HepG2 (cell line): ENCODE results near the gene CLDN14. TPM values are rescaled to one million over a fixed set of nuclear protein-coding genes. Genes with fewer than 3 reads are reported as not detected.

Experiments used
- FOXC1 ChIP-seq: sonication (generic); formaldehyde crosslinking; IDR thresholded peaks from 2 replicates; pipeline ENCODE4 v1.8.0; 2022; ENCODE audit warnings: mild to moderate bottlenecking, missing genetic modification reagents, borderline replicate concordance
- GATAD2A ChIP-seq: IDR thresholded peaks from 2 replicates; pipeline ENCODE4 v1.6.1; 2016
- LBX2 ChIP-seq: sonication (generic); formaldehyde crosslinking; IDR thresholded peaks from 2 replicates; pipeline ENCODE4 v1.5.0; 2020; ENCODE audit warnings: missing genetic modification reagents, mild to moderate bottlenecking, borderline replicate concordance
- MEIS1 ChIP-seq: sonication (generic); formaldehyde crosslinking; IDR thresholded peaks from 2 replicates; pipeline ENCODE4 v1.9.0; 2021; ENCODE audit warnings: mild to moderate bottlenecking, missing genetic modification reagents, moderate library complexity, borderline replicate concordance
- NCOR1 ChIP-seq: fragments of 200-600 bp; sonication (generic); IDR thresholded peaks from 2 replicates; pipeline ENCODE4 v1.7.0; 2017; ENCODE audit warnings: antibody characterized with exemption, low read length, borderline replicate concordance
- PHF5A ChIP-seq: IDR thresholded peaks from one replicate; pipeline ENCODE4 v1.6.1; 2018; ENCODE audit warnings: low read depth, missing genetic modification reagents; ENCODE audit not compliant: unreplicated experiment
- RARA ChIP-seq: IDR thresholded peaks from 2 replicates; pipeline ENCODE4 v1.6.1; 2016; ENCODE audit warnings: missing genetic modification reagents, missing compliant biosample characterization
- REPIN1 ChIP-seq: sonication (generic); formaldehyde crosslinking; IDR thresholded peaks from 2 replicates; pipeline ENCODE4 v1.8.0; 2022; ENCODE audit warnings: missing genetic modification reagents, low read depth, mild to moderate bottlenecking, borderline replicate concordance
- SMYD3 ChIP-seq: sonication (generic); formaldehyde crosslinking; IDR thresholded peaks from 2 replicates; pipeline ENCODE4 v1.8.1; 2023; ENCODE audit warnings: mild to moderate bottlenecking, missing genetic modification reagents
- TOE1 ChIP-seq: sonication (generic); formaldehyde crosslinking; IDR thresholded peaks from 2 replicates; pipeline ENCODE4 v1.4.0; 2020; ENCODE audit warnings: mild to moderate bottlenecking, missing genetic modification reagents
- ZBTB4 ChIP-seq: sonication (generic); formaldehyde crosslinking; IDR thresholded peaks from 2 replicates; pipeline ENCODE4 v1.4.0; 2020; ENCODE audit warnings: missing genetic modification reagents, mild to moderate bottlenecking, borderline replicate concordance
- ZNF543 ChIP-seq: sonication (generic); formaldehyde crosslinking; IDR thresholded peaks from 2 replicates; pipeline ENCODE4 v1.4.0; 2020; ENCODE audit warnings: mild to moderate bottlenecking, missing genetic modification reagents
- ZNF619 ChIP-seq: sonication (generic); formaldehyde crosslinking; IDR thresholded peaks from 2 replicates; pipeline ENCODE4 v1.4.0; 2020; ENCODE audit warnings: mild to moderate bottlenecking, missing genetic modification reagents
- ZNF691 ChIP-seq: sonication (generic); formaldehyde crosslinking; IDR thresholded peaks from 2 replicates; pipeline ENCODE4 v1.4.0; 2020; ENCODE audit warnings: missing genetic modification reagents, low read depth, mild to moderate bottlenecking, borderline replicate concordance
- ZSCAN30 ChIP-seq: sonication (generic); formaldehyde crosslinking; IDR thresholded peaks from 2 replicates; pipeline ENCODE4 v1.5.0; 2020; ENCODE audit warnings: mild to moderate bottlenecking, missing genetic modification reagents
- polyA plus RNA-seq, 8 experiments: library from polyadenylated mRNA; depleted of rRNA in 3 of 8; stranded (reverse) in 7 of 8; unstranded in 1 of 8; fragments of >200 nt; fragmentation: Illumina TruSeq in 4 of 8; extraction: Trizol in 4 of 8; gene quantifications; 2 replicates each; pipeline versions ENCODE4 v1.2.1 to v1.2.3, GENCODE V29; 2011 to 2016; ENCODE audit warnings: low read depth in 4 of 8, missing spikeins in 1 of 8, mixed read lengths in 1 of 8; ENCODE audit not compliant: insufficient read depth in 1 of 8
- total RNA-seq, 5 experiments: library from RNA; depleted of rRNA; stranded (reverse); fragments of >200 nt; fragmentation: Illumina TruSeq; extraction: Trizol; gene quantifications; 2 replicates each; pipeline ENCODE4 v1.2.3, GENCODE V29; 2016; ENCODE audit warnings: low read depth in 1 of 5
- TF ChIP-seq, protein P1 (sequence below): sonication (generic); formaldehyde crosslinking; IDR thresholded peaks from 2 replicates; pipeline ENCODE4 v1.4.0; 2020; ENCODE audit warnings: mild to moderate bottlenecking, missing genetic modification reagents, borderline replicate concordance
- TF ChIP-seq, protein P2 (sequence below): sonication (generic); formaldehyde crosslinking; IDR thresholded peaks from 2 replicates; pipeline ENCODE4 v1.8.0; 2022; ENCODE audit warnings: mild to moderate bottlenecking, missing genetic modification reagents, moderate library complexity
- TF ChIP-seq, protein P3 (sequence below): sonication (generic); formaldehyde crosslinking; IDR thresholded peaks from 2 replicates; pipeline ENCODE4 v1.4.0; 2020; ENCODE audit warnings: missing genetic modification reagents

CLDN14 gene
- total and polyA plus RNA-seq, 2 of the 13 experiments (the other 11 are each of a cell fraction or from before 2014, with no cell fraction given): 1.1 to 1.4 TPM

DNA sequence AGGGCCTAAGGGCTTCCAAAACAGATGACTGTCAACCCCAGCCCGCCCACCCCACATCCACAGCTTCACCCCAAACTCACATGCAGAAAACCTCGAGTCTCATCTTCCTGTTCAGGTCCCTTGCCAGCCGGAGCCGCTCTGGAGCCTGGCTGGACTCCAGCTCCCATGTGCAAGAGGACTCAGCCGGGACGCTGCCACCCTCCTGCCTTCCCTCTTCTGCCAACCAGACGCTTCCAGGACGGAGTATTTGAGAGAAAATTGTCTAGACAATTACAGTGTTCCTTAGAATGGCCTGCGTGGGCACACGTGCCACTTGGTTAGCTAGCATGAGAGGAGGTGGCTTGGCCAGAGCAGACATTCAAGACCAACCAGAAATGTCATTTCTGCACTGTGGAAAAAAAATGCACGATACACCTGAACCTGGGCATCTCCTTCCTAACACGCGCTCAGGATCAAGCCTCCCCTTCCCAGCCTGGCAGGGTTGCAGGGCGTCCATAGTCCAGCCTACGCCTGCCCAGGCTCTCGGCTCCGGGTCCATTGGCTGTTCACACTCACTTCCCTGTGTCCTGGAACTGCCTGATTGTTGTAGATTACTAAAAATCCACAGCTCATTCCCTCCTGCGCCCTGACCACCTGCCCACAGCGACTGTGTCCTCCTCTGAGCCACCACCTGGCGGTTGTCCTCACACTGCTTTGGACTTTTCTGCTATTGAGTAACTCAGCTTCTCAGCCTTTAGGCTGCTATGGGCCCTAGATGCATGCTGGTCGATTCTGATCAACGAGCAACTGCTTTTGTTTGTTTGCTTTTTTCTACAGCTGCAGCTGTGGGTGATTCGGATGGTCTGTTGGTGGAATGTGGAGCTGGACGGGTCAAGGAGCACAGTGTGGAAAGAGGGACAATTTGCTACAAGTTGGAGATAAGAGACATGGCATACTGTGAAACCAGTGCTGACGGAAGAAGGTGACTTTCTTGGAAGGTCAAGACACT is at the start of gene CLDN14 (continued):
- TF ChIP-seq ZNF691 (CRISPR knock-in tag): peak; percentile 49; the same call in 1 of the 2 replicates
- peak; percentile 75 for TF ChIP-seq ZNF619 (CRISPR knock-in tag)
- no peak for TF ChIP-seq ZSCAN30 (CRISPR knock-in tag)
- TF ChIP-seq RARA (CRISPR knock-in tag): peak; percentile 84
- peak; percentile 96; the same call in 1 of the 2 replicates for TF ChIP-seq MEIS1 (CRISPR knock-in tag)
- TF ChIP-seq TOE1 (CRISPR knock-in tag): no peak
- TF ChIP-seq, protein P1, sequence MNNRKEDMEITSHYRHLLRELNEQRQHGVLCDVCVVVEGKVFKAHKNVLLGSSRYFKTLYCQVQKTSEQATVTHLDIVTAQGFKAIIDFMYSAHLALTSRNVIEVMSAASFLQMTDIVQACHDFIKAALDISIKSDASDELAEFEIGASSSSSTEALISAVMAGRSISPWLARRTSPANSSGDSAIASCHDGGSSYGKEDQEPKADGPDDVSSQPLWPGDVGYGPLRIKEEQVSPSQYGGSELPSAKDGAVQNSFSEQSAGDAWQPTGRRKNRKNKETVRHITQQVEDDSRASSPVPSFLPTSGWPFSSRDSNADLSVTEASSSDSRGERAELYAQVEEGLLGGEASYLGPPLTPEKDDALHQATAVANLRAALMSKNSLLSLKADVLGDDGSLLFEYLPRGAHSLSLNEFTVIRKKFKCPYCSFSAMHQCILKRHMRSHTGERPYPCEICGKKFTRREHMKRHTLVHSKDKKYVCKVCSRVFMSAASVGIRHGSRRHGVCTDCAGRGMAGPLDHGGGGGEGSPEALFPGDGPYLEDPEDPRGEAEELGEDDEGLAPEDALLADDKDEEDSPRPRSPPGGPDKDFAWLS (CRISPR knock-in tag): no peak
- TF ChIP-seq PHF5A (CRISPR knock-in tag): no peak
- no peak for TF ChIP-seq SMYD3
- TF ChIP-seq ZBTB4: no peak
- 0 out of 2 replicates have a peak, but pooled peaks have one; percentile 73 for TF ChIP-seq FOXC1 (CRISPR knock-in tag)
- TF ChIP-seq, protein P2, sequence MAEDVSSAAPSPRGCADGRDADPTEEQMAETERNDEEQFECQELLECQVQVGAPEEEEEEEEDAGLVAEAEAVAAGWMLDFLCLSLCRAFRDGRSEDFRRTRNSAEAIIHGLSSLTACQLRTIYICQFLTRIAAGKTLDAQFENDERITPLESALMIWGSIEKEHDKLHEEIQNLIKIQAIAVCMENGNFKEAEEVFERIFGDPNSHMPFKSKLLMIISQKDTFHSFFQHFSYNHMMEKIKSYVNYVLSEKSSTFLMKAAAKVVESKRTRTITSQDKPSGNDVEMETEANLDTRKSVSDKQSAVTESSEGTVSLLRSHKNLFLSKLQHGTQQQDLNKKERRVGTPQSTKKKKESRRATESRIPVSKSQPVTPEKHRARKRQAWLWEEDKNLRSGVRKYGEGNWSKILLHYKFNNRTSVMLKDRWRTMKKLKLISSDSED: no peak
- peak; percentile 93; the same call in 1 of the 2 replicates for TF ChIP-seq NCOR1
- peak; percentile 92 for TF ChIP-seq REPIN1 (CRISPR knock-in tag)
- TF ChIP-seq, protein P3, sequence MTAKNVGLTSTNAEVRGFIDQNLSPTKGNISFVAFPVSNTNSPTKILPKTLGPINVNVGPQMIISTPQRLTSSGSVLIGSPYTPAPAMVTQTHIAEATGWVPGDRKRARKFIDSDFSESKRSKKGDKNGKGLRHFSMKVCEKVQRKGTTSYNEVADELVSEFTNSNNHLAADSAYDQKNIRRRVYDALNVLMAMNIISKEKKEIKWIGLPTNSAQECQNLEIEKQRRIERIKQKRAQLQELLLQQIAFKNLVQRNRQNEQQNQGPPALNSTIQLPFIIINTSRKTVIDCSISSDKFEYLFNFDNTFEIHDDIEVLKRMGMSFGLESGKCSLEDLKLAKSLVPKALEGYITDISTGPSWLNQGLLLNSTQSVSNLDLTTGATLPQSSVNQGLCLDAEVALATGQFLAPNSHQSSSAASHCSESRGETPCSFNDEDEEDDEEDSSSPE (CRISPR knock-in tag): peak; percentile 70
- TF ChIP-seq LBX2: peak; percentile 70; the same call in 1 of the 2 replicates
- peak; percentile 96 for TF ChIP-seq GATAD2A (CRISPR knock-in tag)
- TF ChIP-seq ZNF543: peak; percentile 69; the same call in 1 of the 2 replicates
